GM21825 (cell line): ENCODE measurements around the gene MYL1.

Experiments used
- ATAC-seq: cut with Tn5 transposase; IDR thresholded peaks from one replicate; pipeline ENCODE4 v1.9.1; 2021; ENCODE audit warnings: mild to moderate bottlenecking, moderate library complexity; ENCODE audit not compliant: unreplicated experiment

The MYL1 gene

GRCh38 chr2:210315015-210315788 lies at the start of gene MYL1:
MYL1 (minus strand) TSS chr2:210315174; CDS start chr2:210315042, 132 bp downstream.
- no peak for ATAC-seq

DNA sequence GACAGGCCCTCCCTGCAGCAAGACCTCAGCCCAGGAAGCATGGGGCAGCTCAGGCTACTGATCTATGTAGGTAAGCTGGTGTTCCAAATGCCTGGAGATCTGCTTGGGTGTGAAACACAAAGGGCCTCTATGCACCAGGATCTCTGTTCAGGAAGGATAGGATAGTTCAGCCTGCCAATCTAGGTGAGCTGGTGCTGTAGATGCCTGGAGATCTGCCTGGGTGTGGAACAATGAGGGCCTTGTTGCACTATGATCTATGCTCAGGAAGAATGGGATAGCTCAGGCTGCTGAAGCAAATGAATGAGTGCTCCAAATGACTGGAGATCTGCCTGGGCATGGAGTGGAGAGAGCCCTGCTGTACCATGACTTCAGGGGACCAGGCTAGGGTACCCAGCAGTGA lies 48.9 kb upstream of the MYL1 start:
- no peak for ATAC-seq

- ATAC-seq, result no peak
Measured at GRCh38 chr2:210363261-210363660, 48.3 kb upstream of the MYL1 start.

DNA sequence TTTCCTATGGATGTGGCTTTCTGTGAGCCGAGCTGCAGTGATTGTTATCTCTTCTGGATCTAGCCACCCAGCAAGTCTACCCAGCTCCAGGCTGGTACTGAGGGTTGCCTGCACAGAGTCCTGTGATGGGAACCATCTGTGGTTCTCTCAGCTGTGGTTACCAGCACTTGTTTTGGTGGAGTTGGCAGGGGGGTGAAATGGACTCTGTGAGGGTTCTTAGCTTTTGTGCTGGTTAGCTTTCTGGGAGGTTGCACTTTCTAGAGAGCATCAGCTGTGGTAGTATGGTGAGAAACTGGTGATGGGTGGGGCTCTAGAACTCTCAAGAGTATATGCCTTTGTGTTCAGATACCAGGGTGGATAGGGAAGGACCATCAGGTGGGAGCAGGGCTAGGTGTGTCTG lies 45.4 kb upstream of the MYL1 start:
- no peak for ATAC-seq

DNA sequence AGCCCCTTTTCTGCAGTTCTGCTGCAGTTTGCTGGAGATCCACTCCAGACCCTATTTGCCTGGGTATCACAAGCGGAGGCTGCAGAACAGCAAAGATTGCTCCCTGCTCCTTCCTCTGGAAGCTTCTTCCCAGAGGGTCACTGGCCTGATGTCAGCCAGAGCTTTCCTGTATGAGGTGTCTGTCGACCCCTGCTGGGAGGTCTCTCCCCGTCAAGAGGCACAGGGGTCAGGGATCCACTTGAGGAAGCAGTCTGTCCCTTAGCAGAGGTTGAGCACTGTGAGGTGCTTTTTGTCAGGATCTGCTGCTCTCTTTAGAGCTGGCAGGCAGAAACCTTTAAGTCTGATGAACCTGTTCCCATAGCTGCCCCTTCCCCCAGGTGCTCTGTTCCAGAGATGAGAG lies 42.0 kb upstream of the MYL1 start:
- no peak for ATAC-seq

DNA sequence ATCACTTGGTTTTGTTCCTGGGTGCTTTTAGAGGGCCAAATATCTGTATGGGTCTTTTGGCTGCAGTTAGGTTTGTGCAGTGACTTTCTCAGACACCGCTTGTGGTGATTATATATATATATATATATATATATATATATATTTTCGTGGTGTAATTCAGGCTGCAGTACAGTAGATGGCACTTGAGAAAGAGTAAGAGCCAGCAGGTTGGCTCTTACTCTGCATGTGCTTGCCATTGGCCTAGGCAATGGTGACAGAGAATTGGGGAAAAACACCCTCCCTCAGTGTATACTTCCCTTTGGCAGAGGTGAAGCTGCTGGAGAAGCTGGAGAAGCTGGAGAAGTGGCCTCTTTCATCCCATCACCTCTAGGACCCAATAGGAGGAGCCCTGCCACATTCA lies 22.2 kb upstream of the MYL1 start:
- no peak for ATAC-seq

DNA sequence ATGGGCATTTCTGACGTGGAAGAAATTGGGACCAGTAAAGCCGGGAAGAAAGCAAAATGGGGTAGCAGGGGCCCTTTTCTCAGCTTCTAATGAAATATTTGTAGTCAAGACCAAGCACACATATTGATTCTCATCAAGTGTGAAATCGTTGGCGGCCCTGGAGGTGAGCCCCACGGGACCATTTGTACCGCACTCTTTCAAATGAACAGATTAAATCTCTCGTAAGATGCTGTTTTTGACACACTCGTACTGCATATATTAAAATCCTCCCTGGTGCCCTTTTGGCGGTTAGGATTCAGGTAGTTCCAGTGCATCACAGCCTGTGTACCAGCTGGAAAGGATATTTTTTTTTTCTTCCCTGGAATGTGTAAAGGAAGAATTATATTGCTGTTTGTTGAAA lies 9.9 kb upstream of the MYL1 start:
- no peak for ATAC-seq

DNA sequence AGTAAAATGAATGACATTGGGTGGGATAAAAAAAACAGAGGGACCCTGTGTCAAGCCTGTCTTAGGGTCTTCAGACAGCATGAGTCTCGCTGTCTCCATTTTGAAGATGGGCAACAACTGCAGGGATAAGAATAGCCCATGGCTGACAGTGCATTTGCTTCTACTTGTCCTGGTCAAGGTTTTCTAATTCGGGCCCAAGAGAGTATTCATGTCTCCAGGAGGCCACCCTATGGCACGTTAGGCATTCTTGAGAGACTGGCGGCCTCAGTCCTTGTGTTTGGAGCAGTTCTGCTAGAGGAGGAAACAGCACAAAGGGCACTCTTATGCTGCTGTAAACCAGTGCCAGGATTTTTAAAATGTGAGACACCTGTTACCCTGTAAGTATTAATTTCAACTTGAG lies 9.5 kb upstream of the MYL1 start:
- no peak for ATAC-seq

DNA sequence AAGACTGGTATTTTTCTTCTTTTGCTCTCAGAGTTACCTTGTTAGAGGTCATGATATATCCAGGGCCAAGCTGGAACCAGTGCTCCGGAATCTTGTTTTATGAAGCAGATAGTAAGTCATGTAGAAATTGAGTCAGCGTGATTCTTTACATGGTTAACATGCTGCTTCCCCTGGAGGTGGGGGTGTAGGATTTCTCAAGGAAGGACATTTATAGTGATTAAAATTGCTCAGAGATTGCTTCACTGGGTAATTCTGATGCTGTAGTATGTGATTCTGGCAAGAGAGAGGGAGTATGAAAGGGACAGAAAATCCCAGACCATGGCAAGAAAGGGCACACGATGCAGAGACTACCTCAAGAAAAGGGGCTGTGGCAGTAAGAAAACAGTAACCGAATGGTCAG lies 8.0 kb upstream of the MYL1 start:
- no peak for ATAC-seq

DNA sequence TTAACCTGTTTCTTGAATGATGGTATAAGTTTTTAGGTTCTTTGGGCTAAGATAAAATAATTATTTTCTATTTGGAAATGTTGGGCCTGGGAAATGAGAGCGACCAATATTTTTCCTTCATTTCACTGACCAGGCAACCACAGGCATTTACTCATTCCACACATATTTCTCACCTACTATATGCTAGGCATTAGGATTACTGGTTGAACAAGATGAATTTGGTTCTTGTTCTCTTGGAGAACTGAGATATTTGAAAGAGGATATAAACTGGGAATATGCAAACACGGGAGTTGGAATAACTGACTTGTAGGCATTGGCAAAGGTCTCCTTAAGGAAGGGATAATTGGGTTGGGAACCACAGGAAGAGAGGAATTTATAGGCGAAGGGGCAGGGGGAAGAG lies 3.9 kb upstream of the MYL1 start:
- no peak for ATAC-seq

DNA sequence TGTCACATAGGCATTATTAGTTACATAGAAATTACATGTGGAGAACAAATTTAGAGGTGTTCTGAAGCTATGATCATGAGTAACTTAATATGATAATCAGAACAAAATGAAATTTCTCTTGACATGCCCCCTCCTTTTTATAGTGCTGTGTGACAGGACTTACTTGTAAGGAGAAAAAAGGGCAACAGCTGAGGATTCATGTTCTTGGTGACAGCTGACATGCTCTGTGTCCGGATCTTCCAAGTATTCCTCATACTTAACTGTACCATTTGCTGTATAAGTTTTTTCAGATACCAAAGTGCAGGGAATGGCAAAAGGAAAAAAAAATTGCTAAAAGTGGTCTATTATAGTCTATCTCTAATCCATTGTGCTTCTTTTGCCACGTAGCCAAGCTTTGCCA lies 3.5 kb upstream of the MYL1 start:
- ATAC-seq, result no peak

DNA sequence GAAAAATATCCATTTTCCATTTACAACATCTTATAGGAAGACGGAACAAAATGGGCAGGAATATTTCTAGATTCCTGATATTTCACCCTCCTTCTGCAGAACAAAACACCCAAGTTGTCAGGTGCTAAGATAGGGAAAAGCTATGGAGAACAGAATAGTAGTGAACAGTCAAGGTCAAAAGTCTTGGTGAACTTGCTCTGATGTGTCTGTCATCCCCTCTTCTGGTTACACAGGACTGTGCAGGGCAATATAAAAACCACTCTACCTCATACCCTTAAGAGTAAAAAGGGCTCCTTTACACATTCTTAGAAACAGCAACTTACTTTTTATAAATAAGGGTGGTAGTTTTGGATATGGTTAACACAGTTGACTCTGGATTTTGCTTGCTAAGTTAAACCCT lies 4.4 kb downstream of the MYL1 start:
- no peak for ATAC-seq

DNA sequence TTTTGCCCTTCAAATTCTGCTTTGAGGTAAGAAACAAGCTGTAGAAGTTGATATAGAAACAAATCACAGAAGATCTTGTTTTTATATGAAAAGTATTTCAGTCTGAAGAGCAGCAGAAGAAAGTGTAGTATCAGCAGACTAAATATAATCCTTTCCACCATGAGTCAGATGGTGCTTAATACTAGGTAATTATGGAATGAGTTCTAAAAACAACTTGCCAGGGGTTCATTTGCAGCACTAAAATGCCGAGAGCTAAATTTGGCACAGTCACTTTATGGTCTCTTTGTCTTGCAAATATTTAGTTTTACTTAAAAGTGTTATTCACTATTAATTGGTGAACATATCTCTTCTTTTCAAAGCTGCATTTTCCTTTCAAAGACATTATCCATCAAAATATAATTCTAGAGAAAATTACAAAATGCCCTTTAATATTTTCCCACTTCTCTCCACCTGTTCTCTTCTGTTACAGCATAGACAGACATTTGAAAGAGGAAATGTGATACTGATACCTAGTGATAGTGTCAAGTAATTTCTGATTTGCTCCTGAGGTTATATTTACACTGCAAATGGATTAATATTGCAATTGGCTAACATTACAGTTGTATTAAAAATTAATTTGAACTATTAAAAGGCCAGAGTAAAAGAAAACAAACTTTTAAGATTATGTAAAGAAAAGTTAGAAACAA lies 5.3 kb downstream of the MYL1 start:
- ATAC-seq, result no peak

GRCh38 chr2:210303498-210303897 lies 11.5 kb downstream of the MYL1 start:
- no peak for ATAC-seq

- ATAC-seq, result no peak
Measured at GRCh38 chr2:210302326-210302725, 12.6 kb downstream of the MYL1 start.

DNA sequence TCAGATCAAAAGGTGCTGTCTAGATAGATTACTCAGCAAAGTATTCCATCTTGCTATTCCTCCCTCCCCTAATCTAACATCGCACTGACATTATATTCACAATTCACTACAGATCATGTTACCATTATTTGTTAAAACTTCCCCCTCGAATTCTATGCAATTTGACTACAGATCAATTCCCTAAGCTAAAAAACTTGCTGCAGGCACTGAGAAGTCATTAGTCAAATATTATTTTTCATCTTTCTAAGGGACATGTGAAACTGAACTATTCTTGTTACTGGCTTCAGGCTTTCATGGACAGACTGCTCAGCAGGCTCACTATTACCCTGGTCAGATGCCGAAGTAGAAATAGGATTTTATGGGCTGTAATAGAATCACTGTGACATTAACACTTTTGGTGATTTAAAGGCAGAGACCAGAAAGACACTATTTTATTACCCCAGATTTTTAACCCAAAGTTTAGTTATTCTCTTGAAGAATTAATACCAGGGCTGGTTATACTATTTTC lies 15.1 kb downstream of the MYL1 start:
- no peak for ATAC-seq

- no peak for ATAC-seq
Measured at GRCh38 chr2:210288408-210288807, 26.6 kb downstream of the MYL1 start.

DNA sequence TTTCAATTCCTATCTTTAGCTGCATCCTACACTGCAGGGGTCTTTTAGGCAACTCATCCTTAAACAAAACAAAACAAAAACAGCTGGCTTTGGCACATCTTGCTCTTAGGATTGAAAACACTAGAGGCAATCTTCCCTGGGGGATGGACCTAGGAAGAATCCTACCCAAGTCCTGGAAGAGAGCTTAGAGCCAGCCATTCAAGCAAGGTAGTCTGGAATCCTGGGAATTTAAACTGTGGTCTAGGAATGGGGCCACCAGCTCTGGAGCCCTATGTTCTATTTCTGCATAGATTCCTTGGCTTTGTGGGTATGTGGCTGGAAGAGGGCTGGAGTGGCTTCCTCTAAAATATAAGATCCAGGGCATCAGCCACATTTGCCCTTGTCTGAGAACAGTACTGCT lies 27.7 kb downstream of the MYL1 start:
- ATAC-seq, result no peak

- no peak for ATAC-seq
Measured at GRCh38 chr2:210286123-210286680, 28.8 kb downstream of the MYL1 start.

DNA sequence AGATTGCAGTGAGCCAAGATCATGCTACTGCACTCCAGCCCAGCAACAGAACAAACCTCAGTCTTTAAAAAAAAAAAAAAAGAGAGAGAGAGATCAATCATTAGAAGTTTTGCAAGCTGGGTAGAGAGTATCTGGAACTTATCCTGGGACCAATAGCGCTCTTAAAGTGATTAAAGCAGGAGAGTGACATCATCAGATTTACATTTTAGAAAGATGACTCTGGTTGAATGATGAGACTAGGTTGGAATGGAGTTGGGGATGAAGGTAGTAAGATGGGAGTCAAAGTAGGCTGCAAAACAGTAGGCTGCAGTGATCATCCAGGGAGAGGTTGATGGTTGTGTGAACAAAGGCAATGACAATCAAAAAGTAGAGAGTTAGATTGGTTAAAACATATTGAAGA lies 37.8 kb downstream of the MYL1 start:
- ATAC-seq, result no peak

GRCh38 chr2:210271300-210271699 lies 43.7 kb downstream of the MYL1 start:
- no peak for ATAC-seq

DNA sequence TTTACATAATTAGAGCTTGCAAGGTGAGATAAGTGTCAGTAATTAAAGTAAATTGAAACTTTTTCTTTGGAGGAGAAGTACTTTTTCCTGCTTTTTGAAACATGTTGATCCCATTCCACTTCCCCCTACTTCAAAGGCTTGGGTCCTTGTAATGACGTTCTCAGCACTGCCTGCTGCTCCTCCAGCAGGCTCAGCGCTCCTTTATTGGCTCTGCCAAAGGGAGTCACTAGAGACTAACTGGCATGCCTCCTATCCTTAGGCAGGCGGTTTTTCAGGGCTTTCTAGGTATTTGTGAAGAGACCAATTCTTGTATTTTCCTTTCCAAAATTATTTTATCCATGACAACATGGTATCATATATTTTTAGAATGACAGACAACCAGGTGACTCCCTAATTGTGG lies 45.8 kb downstream of the MYL1 start:
- ATAC-seq, result no peak
